Measurements from ENCODE around the gene PWP2.

Gene PWP2

DNA sequence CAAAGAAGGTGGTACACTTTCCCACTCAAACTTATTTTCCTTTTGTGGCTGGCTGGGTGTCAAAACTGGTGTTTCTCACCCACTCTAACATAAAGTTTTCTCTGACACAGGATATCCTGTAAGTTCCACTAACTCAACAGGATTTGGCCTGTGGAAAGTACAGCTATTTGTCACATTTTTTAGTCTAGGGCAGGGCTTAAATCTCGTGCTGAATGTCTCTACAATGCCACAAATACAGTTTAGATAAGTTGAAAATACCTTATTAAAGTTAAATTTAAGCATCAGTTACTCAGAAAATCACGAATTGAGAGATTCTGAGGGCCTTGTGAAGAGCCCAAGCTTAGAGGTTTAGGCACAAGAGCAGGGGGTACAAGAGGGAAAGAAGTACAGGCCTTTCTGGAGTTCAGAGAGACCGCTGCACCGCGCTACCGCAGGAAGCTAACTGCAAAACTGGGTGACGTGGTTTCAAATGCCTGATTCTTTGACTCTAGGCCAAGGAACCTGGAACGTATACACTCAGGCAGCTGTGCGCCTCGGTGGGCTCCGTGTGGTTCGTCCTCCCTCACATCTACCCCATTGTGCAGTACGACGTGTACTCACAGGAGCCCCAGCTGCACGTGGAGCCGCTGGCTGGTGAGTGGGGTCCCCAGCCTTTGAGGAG is 23.4 kb upstream of the PWP2 start:
- TF ChIP-seq, protein P1, sequence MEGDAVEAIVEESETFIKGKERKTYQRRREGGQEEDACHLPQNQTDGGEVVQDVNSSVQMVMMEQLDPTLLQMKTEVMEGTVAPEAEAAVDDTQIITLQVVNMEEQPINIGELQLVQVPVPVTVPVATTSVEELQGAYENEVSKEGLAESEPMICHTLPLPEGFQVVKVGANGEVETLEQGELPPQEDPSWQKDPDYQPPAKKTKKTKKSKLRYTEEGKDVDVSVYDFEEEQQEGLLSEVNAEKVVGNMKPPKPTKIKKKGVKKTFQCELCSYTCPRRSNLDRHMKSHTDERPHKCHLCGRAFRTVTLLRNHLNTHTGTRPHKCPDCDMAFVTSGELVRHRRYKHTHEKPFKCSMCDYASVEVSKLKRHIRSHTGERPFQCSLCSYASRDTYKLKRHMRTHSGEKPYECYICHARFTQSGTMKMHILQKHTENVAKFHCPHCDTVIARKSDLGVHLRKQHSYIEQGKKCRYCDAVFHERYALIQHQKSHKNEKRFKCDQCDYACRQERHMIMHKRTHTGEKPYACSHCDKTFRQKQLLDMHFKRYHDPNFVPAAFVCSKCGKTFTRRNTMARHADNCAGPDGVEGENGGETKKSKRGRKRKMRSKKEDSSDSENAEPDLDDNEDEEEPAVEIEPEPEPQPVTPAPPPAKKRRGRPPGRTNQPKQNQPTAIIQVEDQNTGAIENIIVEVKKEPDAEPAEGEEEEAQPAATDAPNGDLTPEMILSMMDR (IDR thresholded peaks at IDR 0.05; ENCODE audit: insufficient read depth, missing control alignments), result no peak
- no peak for DNase-seq (ENCODE audit: insufficient read length, low spot score)
- FAIRE-seq, result no peak

DNA sequence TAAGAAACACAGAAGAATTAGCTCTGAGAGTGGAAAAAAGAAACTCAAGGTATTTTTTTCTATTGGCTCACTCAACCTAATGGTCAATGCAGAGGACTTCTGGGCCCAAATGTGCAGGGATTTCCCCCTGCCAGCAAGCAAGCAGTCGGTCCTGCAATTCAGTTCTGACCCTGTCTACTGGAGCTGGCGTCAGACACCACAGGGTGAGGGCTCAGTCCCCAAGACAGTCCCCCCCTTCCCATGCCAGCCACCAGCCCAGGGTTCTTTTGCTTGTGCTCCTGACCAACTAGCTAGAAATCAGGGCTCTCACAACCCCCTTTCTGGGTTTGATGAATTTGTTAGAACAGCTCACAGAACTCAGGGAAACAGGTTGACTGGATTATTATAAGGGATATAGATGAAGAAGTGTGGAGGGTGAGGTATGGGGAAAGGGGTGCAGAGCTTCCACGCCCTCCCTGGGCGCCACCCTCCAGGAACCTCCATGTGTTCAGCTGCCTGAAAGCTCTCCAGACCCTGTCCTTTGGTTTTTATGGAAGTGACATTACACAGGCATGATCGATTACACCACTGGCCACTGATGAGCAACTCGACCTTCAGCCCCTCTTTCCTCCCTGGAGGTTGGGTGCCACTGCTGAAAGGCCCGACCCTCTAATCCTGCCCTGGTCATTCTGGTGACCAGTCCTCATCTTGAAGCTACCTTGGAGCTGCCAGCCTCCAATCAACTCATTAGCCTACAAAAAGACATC is 22.5 kb upstream of the PWP2 start:
- TF ChIP-seq, protein P1 (IDR thresholded peaks at IDR 0.05; ENCODE audit: insufficient read depth, missing control alignments), result no peak
- no peak for FAIRE-seq
- no peak for DNase-seq (ENCODE audit: insufficient read length, low spot score)

DNA sequence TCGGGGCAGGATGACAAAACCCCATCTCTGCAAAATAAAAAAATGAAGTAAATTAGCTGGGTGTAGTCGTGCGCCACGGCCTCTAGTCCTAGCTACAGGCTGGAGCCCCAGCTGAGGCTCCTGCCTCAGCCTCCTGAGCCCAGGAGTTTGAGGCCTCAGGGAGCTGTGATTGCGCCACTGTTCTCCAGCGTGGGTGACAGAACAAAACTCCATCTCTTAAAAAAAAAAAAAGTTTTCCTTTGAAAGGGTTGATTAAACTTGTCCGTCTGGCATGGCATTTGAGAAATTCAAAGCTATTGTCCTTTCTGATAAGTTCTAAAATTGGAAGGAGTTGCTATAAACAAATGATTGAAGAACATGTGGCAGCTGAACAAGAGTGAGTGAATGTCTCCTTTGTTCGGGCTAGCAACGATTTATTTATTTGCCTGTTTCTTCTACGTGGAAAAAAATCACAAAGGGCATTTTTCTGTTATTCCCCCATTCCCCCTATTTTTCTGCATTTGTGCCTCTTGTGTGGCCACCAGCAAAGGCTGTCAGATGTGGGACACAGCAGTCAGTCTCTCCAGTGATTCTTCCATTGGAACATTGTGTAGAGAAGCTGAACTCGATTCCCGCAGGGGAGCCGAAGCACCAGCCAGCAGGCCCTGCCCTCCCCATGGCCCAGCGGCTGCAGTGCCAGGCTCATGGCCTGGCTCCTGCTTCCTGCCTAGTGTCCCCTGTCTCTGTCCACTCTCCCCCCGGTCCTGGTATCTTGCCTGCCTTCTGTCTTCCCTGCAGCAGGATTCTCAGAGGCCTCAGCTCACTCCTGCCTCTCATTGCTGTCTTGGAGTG is 21.5 kb upstream of the PWP2 start:
- TF ChIP-seq, protein P1 (IDR thresholded peaks at IDR 0.05; ENCODE audit: insufficient read depth, missing control alignments), result no peak
- DNase-seq (ENCODE audit: insufficient read length, low spot score) (no peak), FAIRE-seq (no peak)

DNA sequence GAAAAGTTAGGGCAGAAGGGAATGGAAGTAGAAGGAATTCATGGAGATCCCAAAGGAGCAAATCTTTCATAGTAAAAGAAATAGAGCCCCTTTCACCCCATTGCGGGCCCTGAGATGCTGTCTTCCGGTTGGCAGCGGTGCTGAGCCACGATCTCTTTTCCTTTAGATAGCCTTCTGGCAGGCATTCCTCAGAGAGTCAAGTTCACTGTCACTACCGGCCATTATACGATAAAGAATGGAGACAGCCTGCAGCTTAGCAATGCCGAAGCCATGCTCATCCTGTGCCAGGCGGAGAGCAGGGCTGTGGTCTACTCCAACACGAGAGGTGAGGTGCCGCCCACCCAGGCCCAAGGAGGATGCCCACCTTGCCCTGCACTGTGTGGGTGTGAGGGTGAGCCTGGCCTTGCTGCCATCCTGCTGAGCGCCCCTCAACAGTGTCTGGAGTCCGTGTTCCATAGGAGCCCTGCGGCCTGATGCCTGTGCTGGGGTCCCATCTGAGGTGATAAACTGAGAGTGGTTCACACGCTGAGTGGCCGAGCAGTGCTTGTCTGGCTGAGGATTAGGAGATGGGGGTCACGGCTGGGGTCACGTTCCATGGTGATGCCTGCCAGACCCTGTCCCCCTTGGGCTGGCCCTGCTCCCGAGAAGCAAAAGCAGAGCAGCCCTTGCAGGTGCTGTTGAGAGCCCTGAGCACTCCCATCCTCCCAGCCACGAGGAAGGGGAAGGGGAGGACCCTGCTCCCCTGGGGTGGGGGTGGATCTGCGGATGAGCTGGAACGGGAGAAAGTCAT is 20.4 kb upstream of the PWP2 start:
- FAIRE-seq (no peak), DNase-seq (ENCODE audit: insufficient read length, low spot score) (no peak)
- TF ChIP-seq, protein P1 (IDR thresholded peaks at IDR 0.05; ENCODE audit: insufficient read depth, missing control alignments), result no peak

DNA sequence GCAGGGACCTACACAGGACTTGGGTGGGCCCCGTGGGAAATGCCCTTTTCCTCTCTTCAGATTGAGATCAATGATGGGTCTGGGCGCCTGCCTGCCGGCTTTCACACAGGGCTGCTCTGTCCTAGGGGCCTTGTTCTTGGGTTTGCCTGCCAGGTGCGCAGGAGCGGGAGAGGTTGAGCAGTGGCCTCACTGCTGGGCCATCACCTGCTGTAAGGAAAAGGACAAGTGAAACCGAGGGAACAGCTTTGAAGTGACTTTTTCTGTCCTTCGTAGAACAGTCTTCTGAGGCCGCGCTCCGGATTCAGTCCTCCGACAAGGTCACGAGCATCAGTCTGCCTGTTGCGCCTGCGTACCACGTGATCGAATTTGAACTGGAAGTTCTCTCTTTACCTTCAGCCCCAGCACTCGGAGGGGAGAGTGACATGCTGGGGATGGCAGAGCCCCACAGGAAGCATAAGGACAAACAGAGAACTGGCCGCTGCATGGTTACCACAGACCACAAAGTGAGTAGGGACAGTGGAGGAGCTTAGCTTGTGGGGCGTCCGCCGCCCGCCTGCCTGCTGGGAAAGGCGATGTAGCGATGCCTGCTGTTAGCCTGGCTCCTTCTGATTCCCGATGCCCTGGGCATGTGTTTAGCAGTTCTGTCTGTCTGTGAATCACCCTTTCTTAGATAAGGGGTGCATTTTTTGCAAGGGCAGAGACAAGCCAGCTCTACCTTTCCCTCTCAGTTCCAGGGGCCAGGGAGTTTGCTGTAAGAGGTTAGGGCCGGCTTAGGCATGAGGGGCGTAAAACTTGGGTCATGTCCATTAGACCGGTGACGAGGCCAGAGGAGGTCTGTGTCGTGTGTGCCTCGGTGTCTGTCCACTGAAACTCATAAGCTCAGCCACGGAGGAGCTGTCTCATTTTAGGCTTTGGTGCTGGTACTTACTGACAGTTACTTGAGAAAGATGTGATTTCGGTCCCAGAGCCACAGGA is 19.5 kb upstream of the PWP2 start:
- no peak for DNase-seq (ENCODE audit: insufficient read length, low spot score)

More for the DNA sequence above, 19.5 kb upstream of the PWP2 start:
- TF ChIP-seq, protein P1 (IDR thresholded peaks at IDR 0.05; ENCODE audit: insufficient read depth, missing control alignments), result no peak
- no peak for FAIRE-seq

Measured in D721Med (cell line).